Measurements from ENCODE around the gene DNAH9.

DNA sequence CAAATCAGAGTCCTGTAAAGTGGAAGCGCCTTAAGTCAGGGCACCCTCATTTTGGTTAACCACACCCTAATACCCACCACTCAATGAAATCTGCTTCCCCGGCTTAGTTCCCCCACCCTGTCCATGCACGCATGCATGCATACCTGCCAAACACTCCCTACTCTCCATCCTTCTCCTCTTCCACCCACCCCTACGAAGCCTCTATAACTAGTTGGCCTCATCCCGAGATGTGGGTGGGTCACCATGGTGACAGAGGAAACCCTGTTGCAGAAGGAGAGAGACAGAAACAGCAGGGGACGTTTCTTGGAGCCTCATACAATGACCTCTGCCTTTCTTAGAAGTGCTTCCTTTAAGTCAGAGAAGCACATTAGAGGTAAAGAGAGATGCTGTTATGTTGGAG, 46.8 kb upstream of the DNAH9 start:
- no peak for TF ChIP-seq JUNB (IDR thresholded peaks at IDR 0.05)
- TF ChIP-seq, protein P1, sequence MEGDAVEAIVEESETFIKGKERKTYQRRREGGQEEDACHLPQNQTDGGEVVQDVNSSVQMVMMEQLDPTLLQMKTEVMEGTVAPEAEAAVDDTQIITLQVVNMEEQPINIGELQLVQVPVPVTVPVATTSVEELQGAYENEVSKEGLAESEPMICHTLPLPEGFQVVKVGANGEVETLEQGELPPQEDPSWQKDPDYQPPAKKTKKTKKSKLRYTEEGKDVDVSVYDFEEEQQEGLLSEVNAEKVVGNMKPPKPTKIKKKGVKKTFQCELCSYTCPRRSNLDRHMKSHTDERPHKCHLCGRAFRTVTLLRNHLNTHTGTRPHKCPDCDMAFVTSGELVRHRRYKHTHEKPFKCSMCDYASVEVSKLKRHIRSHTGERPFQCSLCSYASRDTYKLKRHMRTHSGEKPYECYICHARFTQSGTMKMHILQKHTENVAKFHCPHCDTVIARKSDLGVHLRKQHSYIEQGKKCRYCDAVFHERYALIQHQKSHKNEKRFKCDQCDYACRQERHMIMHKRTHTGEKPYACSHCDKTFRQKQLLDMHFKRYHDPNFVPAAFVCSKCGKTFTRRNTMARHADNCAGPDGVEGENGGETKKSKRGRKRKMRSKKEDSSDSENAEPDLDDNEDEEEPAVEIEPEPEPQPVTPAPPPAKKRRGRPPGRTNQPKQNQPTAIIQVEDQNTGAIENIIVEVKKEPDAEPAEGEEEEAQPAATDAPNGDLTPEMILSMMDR (IDR thresholded peaks at IDR 0.05): no peak
- TF ChIP-seq RAD21 (conservative IDR thresholded peaks at IDR 0.05 in 1 of 2, IDR thresholded peaks at IDR 0.05 in 1 of 2): no peak
- TF ChIP-seq ZFP36 (IDR thresholded peaks at IDR 0.05; ENCODE audit: borderline replicate concordance, partially characterized antibody): no peak
- TF ChIP-seq, protein P2, sequence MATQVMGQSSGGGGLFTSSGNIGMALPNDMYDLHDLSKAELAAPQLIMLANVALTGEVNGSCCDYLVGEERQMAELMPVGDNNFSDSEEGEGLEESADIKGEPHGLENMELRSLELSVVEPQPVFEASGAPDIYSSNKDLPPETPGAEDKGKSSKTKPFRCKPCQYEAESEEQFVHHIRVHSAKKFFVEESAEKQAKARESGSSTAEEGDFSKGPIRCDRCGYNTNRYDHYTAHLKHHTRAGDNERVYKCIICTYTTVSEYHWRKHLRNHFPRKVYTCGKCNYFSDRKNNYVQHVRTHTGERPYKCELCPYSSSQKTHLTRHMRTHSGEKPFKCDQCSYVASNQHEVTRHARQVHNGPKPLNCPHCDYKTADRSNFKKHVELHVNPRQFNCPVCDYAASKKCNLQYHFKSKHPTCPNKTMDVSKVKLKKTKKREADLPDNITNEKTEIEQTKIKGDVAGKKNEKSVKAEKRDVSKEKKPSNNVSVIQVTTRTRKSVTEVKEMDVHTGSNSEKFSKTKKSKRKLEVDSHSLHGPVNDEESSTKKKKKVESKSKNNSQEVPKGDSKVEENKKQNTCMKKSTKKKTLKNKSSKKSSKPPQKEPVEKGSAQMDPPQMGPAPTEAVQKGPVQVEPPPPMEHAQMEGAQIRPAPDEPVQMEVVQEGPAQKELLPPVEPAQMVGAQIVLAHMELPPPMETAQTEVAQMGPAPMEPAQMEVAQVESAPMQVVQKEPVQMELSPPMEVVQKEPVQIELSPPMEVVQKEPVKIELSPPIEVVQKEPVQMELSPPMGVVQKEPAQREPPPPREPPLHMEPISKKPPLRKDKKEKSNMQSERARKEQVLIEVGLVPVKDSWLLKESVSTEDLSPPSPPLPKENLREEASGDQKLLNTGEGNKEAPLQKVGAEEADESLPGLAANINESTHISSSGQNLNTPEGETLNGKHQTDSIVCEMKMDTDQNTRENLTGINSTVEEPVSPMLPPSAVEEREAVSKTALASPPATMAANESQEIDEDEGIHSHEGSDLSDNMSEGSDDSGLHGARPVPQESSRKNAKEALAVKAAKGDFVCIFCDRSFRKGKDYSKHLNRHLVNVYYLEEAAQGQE (IDR thresholded peaks at IDR 0.05): no peak
- TF ChIP-seq CHD4 (IDR thresholded peaks at IDR 0.05; ENCODE audit: borderline replicate concordance): no peak
- TF ChIP-seq FOSL2 (IDR thresholded peaks at IDR 0.05): no peak
- no peak for TF ChIP-seq FOSL2 (CRISPR knock-in tag; IDR thresholded peaks at IDR 0.05)
- no peak for TF ChIP-seq POLR2A (IDR thresholded peaks at IDR 0.05; ENCODE audit: low read length)
- no peak for TF ChIP-seq BHLHE40 (IDR thresholded peaks at IDR 0.05; ENCODE audit: low read depth, low read length)
- TF ChIP-seq NR3C1 (IDR thresholded peaks at IDR 0.05): no peak
- TF ChIP-seq TP53 (CRISPR knock-in tag; IDR thresholded peaks at IDR 0.05): no peak
